T-helper 2 cell treated with Interferon-gamma antibody and Interleukin-4, amounts not matched to agents 5 μg/mL and 100 μg/mL, for 36 hours (primary cell): ENCODE results near the gene ESRP2.
A peak's percentile ranks its signal among the peaks of the same experiment; 100 is the strongest.

ENCODE experiments used
- DNase-seq: peaks from one replicate; pipeline ENCODE4 v3.0.0; 2021; ENCODE audit warnings: low spot score
- H3K27ac Mint-ChIP-seq: one replicate; pipeline ENCODE4 v1.8.0; 2021; ENCODE audit warnings: mild to moderate bottlenecking, mixed read lengths
- H3K27me3 Mint-ChIP-seq: one replicate; pipeline ENCODE4 v1.8.0; 2021; ENCODE audit warnings: low read depth, mixed read lengths
- H3K36me3 Mint-ChIP-seq: one replicate; pipeline ENCODE4 v1.8.0; 2021; ENCODE audit warnings: low read depth, mixed read lengths
- H3K4me1 Mint-ChIP-seq: one replicate; pipeline ENCODE4 v1.8.0; 2021; ENCODE audit warnings: low read depth, mixed read lengths
- H3K4me3 Mint-ChIP-seq: one replicate; pipeline ENCODE4 v1.8.0; 2022; ENCODE audit warnings: mild to moderate bottlenecking, moderate library complexity, mixed read lengths
- H3K9me3 Mint-ChIP-seq: one replicate; pipeline ENCODE4 v1.8.0; 2021; ENCODE audit warnings: mixed read lengths

The ESRP2 gene

GRCh38 chr16:68235887-68236136 is at the start of gene ESRP2:
ESRP2 (minus strand) TSS chr16:68236127; CDS start chr16:68236045, 82 bp downstream.
- H3K4me3 Mint-ChIP-seq = peak within 1 kb of the TSS; percentile 89
- peaks cover 18% of the 10 kb centered on the region for H3K4me1 Mint-ChIP-seq
- DNase-seq = no peak
- no peaks in the 10 kb centered on the region for H3K27me3 Mint-ChIP-seq
- no peaks in the 10 kb centered on the region for H3K9me3 Mint-ChIP-seq
- H3K36me3 Mint-ChIP-seq = peaks cover 5% of the 10 kb centered on the region
- peak within 1 kb of the TSS; percentile 49 for H3K27ac Mint-ChIP-seq

- no peak for DNase-seq
- H3K36me3 Mint-ChIP-seq = peaks cover 67% of the 10 kb centered on the region
Observed at GRCh38 chr16:68285683-68286082, 49.8 kb upstream of the ESRP2 start.

DNA sequence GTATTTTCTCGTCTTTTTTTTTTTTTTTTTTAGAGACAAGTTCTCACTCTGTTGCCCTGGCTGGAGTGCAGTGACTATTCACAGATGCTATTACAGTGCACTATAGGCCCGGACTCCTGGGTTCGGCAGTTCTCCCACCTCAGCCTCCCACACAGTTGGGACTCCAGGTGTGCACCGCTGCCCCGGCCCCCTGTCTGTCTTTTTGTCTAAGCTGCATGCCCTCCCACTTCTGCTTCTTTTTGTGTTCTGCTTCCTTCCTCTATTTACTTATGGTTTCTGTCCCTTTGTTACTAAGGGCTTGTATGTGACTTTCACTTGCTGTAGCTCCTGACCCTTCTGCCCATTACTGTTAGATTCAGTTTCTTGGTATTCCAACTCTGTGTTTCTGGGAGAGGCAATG is 48.9 kb upstream of the ESRP2 start:
- H3K36me3 Mint-ChIP-seq = peaks cover 66% of the 10 kb centered on the region
- peak overlapping the region; percentile 87 for H3K27ac Mint-ChIP-seq

More at GRCh38 chr16:68285683-68286082, 49.8 kb upstream of the ESRP2 start:
- Mint-ChIP-seq H3K4me3 (peak overlapping the region; percentile 80), H3K27me3 (no peaks in the 10 kb centered on the region), H3K9me3 (no peaks in the 10 kb centered on the region), H3K27ac (peak overlapping the region; percentile 87), H3K4me1 (peaks cover 79% of the 10 kb centered on the region)

DNA sequence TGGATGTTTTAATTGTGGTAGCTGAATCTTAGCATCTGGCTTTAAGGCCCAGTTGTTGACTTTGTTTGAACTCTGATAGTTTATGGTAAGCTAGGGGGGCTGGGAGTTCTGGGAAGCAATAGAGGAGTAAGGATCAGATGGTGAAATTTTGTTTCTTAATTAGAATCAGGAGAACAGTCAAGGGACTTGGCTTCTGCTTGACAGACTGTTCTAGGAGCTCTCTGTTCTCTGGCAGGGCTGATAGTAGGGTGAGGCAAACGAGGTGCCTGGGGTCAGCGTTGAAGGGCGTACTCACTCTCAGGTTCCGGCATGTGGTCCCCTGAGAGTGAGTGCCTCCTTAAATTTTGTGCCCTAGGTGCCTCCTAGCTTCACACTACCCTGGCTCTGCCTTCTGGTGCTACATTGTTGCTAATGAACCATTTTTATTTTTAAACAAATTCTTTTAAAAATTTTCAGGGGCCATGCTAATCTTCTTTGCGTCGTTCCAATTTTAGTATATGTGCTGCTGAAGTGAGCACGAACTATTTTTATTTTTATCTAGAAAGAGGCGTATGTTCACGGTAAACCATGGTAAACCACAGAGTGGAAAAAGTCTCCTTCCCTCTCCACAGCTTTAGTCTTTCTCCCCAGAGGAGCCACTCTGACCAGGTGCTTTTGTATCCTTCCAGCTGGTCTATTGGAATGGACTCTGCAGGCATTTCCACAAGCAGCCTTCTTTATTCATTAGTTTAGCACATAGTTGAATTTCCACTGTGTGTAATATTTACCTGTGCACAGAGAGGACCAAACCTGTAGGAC is 48.1 kb upstream of the ESRP2 start:
- no peak for DNase-seq
- peaks cover 67% of the 10 kb centered on the region for H3K4me1 Mint-ChIP-seq
- peak overlapping the region; percentile 87 for H3K27ac Mint-ChIP-seq
- H3K9me3 Mint-ChIP-seq = no peaks in the 10 kb centered on the region
- H3K27me3 Mint-ChIP-seq = no peaks in the 10 kb centered on the region
- peak overlapping the region; percentile 80 for H3K4me3 Mint-ChIP-seq
- H3K36me3 Mint-ChIP-seq = peaks cover 65% of the 10 kb centered on the region

More for the DNA sequence above, 48.9 kb upstream of the ESRP2 start:
- peaks cover 73% of the 10 kb centered on the region for H3K4me1 Mint-ChIP-seq
- no peaks in the 10 kb centered on the region for H3K27me3 Mint-ChIP-seq
- DNase-seq = no peak
- H3K4me3 Mint-ChIP-seq = peak overlapping the region; percentile 80
- H3K9me3 Mint-ChIP-seq = no peaks in the 10 kb centered on the region

- H3K9me3 Mint-ChIP-seq = no peaks in the 10 kb centered on the region
- peaks cover 65% of the 10 kb centered on the region for H3K36me3 Mint-ChIP-seq
- H3K4me1 Mint-ChIP-seq = peaks cover 67% of the 10 kb centered on the region
Observed at GRCh38 chr16:68283346-68283745, 47.4 kb upstream of the ESRP2 start.

DNA sequence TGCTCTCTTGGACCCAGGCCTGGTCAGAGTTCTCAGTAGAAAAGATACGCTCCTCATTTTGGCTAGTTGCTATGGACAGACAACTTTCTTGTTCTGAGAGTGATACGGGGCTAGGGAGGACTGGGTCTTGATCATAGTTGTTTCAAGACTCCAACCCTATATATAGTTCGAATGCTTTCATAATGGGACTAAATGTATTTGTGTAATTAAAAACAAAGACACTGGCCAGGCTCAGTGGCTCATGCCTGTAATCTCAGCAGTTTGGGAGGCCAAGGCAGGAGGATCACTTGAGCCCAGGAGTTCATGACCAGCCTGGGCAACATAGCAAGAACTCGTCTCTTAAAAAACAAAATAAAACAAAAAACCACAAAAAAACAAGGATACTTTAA is 46.1 kb upstream of the ESRP2 start:
- no peak for DNase-seq
- peaks cover 55% of the 10 kb centered on the region for H3K4me1 Mint-ChIP-seq
- H3K4me3 Mint-ChIP-seq = no peak overlapping the region
- no peaks in the 10 kb centered on the region for H3K9me3 Mint-ChIP-seq
- peak overlapping the region; percentile 80 for H3K27ac Mint-ChIP-seq
- no peaks in the 10 kb centered on the region for H3K27me3 Mint-ChIP-seq
- H3K36me3 Mint-ChIP-seq = peaks cover 53% of the 10 kb centered on the region

More at GRCh38 chr16:68283346-68283745, 47.4 kb upstream of the ESRP2 start:
- Mint-ChIP-seq H3K27me3 (no peaks in the 10 kb centered on the region), H3K4me3 (peak overlapping the region; percentile 80), H3K27ac (peak overlapping the region; percentile 87)
- no peak for DNase-seq

DNA sequence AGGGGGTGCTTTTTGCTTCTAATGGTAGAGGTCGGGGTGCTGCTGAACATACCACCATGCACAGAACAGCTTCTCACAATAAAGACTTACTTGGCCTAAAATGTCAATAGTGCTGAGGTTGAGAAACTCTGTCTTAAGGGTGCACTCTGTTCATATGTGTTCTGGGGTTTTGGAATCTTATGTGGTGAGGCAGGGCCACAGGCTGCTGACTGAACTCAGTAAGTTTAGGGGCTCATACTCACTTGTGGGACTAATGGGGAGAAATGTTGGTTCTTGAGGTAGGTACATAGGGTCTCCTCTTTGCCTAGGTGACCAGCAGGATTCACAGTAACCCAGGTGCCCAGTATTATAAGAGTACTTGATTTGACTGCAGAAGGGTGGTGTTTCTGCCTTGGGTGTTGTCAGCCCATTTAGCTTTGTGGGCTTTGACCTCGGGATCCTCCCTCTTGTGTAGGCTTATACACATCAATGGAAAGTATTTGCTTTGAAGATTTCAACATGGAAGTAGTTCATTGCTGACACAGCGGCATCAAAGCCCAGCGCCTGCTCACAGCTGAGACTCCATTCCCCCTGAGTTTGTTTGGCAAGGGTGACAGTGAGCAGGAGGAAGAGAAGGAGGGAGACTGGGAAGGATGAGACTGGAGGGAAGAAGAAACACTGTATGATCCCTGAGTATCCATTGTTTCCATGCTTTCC is 45.6 kb upstream of the ESRP2 start:
- no peak for DNase-seq
- Mint-ChIP-seq H3K36me3 (peaks cover 53% of the 10 kb centered on the region), H3K4me3 (peak overlapping the region; percentile 29), H3K4me1 (peaks cover 55% of the 10 kb centered on the region), H3K27me3 (no peaks in the 10 kb centered on the region), H3K27ac (peak overlapping the region; percentile 80), H3K9me3 (no peaks in the 10 kb centered on the region)

DNA sequence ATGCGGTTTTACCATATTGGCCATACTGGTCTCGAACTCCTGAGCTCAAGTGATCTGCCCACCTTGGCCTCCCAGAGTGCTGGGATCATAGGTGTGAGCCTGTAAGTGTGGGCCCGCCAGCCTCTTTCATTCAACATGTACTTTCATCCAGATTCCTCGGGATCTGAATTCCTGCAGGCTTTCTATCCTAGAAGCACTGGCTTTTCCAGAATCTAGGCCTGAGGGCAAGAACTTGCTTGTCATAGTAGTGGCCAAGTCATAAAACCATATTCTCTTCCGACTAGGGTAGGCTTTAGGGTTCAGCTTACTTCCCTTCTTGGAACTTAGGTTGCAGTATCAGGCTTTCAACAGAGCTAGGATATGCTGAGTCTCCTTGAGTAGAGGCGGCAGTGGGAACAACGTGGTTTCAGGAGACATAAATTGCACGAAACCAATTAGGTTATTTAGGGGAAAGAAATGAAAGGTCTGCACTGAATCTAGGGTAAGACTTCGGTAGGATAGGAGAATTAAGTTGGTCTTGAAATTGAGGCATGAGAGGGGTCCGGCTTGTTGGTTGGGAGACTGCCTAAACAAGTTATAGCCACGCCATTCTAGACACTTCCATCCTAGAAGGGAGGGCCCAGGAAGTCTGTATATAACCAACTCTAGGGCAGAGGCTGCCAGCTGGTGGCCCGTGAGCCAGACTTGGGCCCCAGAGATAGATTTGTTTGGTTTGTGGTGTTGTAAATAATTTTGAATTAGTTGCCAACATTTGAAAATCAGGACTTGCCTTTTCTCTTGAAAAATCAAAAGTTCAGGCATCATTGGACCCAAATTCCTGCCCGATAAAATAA is 44.0 kb upstream of the ESRP2 start:
- no peak for DNase-seq
- Mint-ChIP-seq H3K4me1 (peaks cover 60% of the 10 kb centered on the region), H3K9me3 (no peaks in the 10 kb centered on the region), H3K27me3 (no peaks in the 10 kb centered on the region), H3K36me3 (peaks cover 58% of the 10 kb centered on the region), H3K4me3 (no peak overlapping the region), H3K27ac (peak overlapping the region; percentile 63)

GRCh38 chr16:68276223-68276622 is 40.3 kb upstream of the ESRP2 start:
- H3K36me3 Mint-ChIP-seq = peaks cover 54% of the 10 kb centered on the region
- no peaks in the 10 kb centered on the region for H3K9me3 Mint-ChIP-seq
- H3K27me3 Mint-ChIP-seq = no peaks in the 10 kb centered on the region
- H3K4me3 Mint-ChIP-seq = peak overlapping the region; percentile 70
- DNase-seq = no peak
- H3K4me1 Mint-ChIP-seq = peaks cover 60% of the 10 kb centered on the region
- peak overlapping the region; percentile 82 for H3K27ac Mint-ChIP-seq

- no peaks in the 10 kb centered on the region for H3K27me3 Mint-ChIP-seq
- peaks cover 52% of the 10 kb centered on the region for H3K36me3 Mint-ChIP-seq
- H3K9me3 Mint-ChIP-seq = no peaks in the 10 kb centered on the region
- peak overlapping the region; percentile 82 for H3K27ac Mint-ChIP-seq
- H3K4me1 Mint-ChIP-seq = peaks cover 59% of the 10 kb centered on the region
- H3K4me3 Mint-ChIP-seq = peak overlapping the region; percentile 70
- peak; percentile 65 for DNase-seq
Observed at GRCh38 chr16:68275611-68276191, 39.8 kb upstream of the ESRP2 start.

- H3K4me3 Mint-ChIP-seq = peak overlapping the region; percentile 21
- peaks cover 66% of the 10 kb centered on the region for H3K4me1 Mint-ChIP-seq
- no peaks in the 10 kb centered on the region for H3K9me3 Mint-ChIP-seq
- no peaks in the 10 kb centered on the region for H3K27me3 Mint-ChIP-seq
- DNase-seq = no peak
- H3K36me3 Mint-ChIP-seq = peaks cover 43% of the 10 kb centered on the region
- H3K27ac Mint-ChIP-seq = peak overlapping the region; percentile 79
Observed at GRCh38 chr16:68274441-68274840, 38.5 kb upstream of the ESRP2 start.

- Mint-ChIP-seq H3K4me3 (peak overlapping the region; percentile 5), H3K9me3 (no peaks in the 10 kb centered on the region), H3K36me3 (peaks cover 45% of the 10 kb centered on the region), H3K4me1 (peaks cover 71% of the 10 kb centered on the region), H3K27me3 (no peaks in the 10 kb centered on the region), H3K27ac (peak overlapping the region; percentile 79)
- DNase-seq = no peak
Observed at GRCh38 chr16:68273896-68274295, 38.0 kb upstream of the ESRP2 start.

GRCh38 chr16:68273459-68273858 is 37.5 kb upstream of the ESRP2 start:
- Mint-ChIP-seq H3K4me1 (peaks cover 71% of the 10 kb centered on the region), H3K36me3 (peaks cover 45% of the 10 kb centered on the region), H3K27me3 (no peaks in the 10 kb centered on the region), H3K27ac (peak overlapping the region; percentile 86), H3K4me3 (peak overlapping the region; percentile 81), H3K9me3 (no peaks in the 10 kb centered on the region)
- no peak for DNase-seq
